ENCODE data around the gene RPSA.

- TF ChIP-seq CTCF (conservative IDR thresholded peaks at IDR 0.05; ENCODE audit: low read depth in 2 of 2) (no peak), REST (IDR thresholded peaks at IDR 0.05; ENCODE audit: unreplicated experiment) (no peak), JUNB (IDR thresholded peaks at IDR 0.05; ENCODE audit: unreplicated experiment) (no peak), POLR2AphosphoS5 (IDR thresholded peaks at IDR 0.05; ENCODE audit: low read depth) (no peak)
These were observed 46.6 kb downstream of the RPSA start for GRCh38 chr3:39453134-39453533.
